ENCODE results near the gene DENND6A. TPM values are rescaled to one million over a fixed set of nuclear protein-coding genes. Genes with fewer than 3 reads are reported as not detected.

DENND6A gene
- total and polyA plus RNA-seq, 2 experiments from 2014 or later = 10.6 to 13.8 TPM

DNA sequence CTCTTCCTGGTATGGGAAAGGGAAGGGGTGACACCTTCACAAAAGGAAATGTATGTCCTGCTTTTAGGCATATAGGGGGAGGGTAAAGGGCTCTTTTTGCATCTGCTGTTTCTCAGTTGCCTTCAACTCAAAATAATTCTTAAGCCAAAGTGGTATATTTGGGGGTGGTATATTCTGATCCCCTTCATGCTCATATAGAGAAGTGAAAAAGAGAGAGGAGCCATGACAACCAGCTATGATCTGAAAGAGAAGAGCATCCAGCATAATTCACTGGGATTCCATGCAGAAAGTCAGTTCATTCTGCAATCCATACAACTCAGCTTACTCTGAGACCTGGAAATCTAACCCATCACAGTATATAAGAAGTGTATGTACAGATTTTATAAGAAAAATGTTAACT is 22.3 kb downstream of the DENND6A start:
- no peak for DNase-seq (ENCODE audit: low read depth in 1 of 2, low spot score in 1 of 2)
- Histone ChIP-seq H3K36me3 (peaks cover 5% of the 10 kb centered on the region), H3K27ac (no peak overlapping the region), H3K9me3 (ENCODE audit: low read depth) (no peaks in the 10 kb centered on the region), H3K27me3 (no peaks in the 10 kb centered on the region), H3K4me3 (no peak overlapping the region), H3K4me1 (ENCODE audit: low read depth) (no peaks in the 10 kb centered on the region)
- TF ChIP-seq CTCF (IDR thresholded peaks at IDR 0.05; ENCODE audit: low read depth, low read length) = no peak

- no peak for DNase-seq (ENCODE audit: low read depth in 1 of 2, low spot score in 1 of 2)
- no peaks in the 10 kb centered on the region for H3K27me3 ChIP-seq
- H3K36me3 ChIP-seq = peaks cover 45% of the 10 kb centered on the region
- H3K9me3 ChIP-seq (ENCODE audit: low read depth) = no peaks in the 10 kb centered on the region
- no peak for TF ChIP-seq CTCF (IDR thresholded peaks at IDR 0.05; ENCODE audit: low read depth, low read length)
- no peaks in the 10 kb centered on the region for H3K4me1 ChIP-seq (ENCODE audit: low read depth)
- H3K4me3 ChIP-seq = no peak overlapping the region
- no peak overlapping the region for H3K27ac ChIP-seq
Measured at GRCh38 chr3:57661404-57661803, 31.5 kb downstream of the DENND6A start.

DNA sequence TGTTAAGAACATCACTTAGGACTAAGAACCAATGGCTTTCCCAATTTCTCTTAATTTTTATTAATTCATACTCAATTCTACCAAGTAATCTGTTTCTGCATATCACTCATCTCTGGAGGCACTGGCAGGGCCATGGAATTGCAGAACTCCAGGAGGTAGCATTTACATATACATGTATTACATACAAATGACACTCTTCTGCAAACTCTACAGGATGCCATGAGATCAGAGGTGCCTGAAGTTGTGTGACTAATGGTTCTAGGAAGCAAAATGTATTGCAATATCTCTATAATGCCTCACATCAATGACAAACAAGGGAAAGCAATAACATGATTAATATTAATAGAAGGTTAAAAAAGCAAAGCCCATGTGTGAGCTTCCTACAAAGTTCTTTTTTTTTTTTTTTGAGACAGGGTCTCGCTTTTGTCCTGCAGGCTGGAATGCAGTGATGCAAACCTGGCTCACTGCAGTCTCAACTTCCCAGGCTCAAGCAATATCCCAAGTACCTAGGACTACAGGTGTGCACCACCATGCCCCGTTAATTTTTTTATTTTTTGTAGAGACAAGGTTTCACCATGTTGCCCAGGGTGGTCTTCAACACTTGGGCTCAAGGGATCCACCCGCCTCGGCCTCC is 33.0 kb downstream of the DENND6A start:
- no peak overlapping the region for H3K27ac ChIP-seq
- peaks cover 41% of the 10 kb centered on the region for H3K36me3 ChIP-seq
- TF ChIP-seq CTCF (IDR thresholded peaks at IDR 0.05; ENCODE audit: low read depth, low read length) = no peak
- no peaks in the 10 kb centered on the region for H3K4me1 ChIP-seq (ENCODE audit: low read depth)
- no peak overlapping the region for H3K4me3 ChIP-seq
- H3K27me3 ChIP-seq = no peaks in the 10 kb centered on the region
- no peaks in the 10 kb centered on the region for H3K9me3 ChIP-seq (ENCODE audit: low read depth)
- DNase-seq (ENCODE audit: low read depth in 1 of 2, low spot score in 1 of 2) = no peak

GRCh38 chr3:57659004-57659673 is 33.7 kb downstream of the DENND6A start:
- no peak for DNase-seq (ENCODE audit: low read depth in 1 of 2, low spot score in 1 of 2)
- Histone ChIP-seq H3K36me3 (peaks cover 40% of the 10 kb centered on the region), H3K9me3 (ENCODE audit: low read depth) (no peaks in the 10 kb centered on the region), H3K4me3 (no peak overlapping the region), H3K27ac (no peak overlapping the region), H3K27me3 (no peaks in the 10 kb centered on the region), H3K4me1 (ENCODE audit: low read depth) (no peaks in the 10 kb centered on the region)
- no peak for TF ChIP-seq CTCF (IDR thresholded peaks at IDR 0.05; ENCODE audit: low read depth, low read length)

- Histone ChIP-seq H3K9me3 (ENCODE audit: low read depth) (no peaks in the 10 kb centered on the region), H3K27me3 (no peaks in the 10 kb centered on the region), H3K27ac (no peak overlapping the region), H3K4me1 (ENCODE audit: low read depth) (no peaks in the 10 kb centered on the region), H3K4me3 (no peak overlapping the region), H3K36me3 (peaks cover 40% of the 10 kb centered on the region)
- DNase-seq (ENCODE audit: low read depth in 1 of 2, low spot score in 1 of 2) = no peak
- TF ChIP-seq CTCF (IDR thresholded peaks at IDR 0.05; ENCODE audit: low read depth, low read length) = no peak
Measured at GRCh38 chr3:57658536-57658935, 34.3 kb downstream of the DENND6A start.

All from cardiac muscle cell (in vitro differentiated cells and primary cell).